CD4-positive, alpha-beta T cell treated with Interleukin-4 for 4 hours (primary cell): ENCODE results near the gene PRKG2.

ENCODE experiments used
- DNase-seq: peaks from one replicate; pipeline ENCODE4 v3.0.0-alpha.2; 2020

Gene PRKG2

DNA sequence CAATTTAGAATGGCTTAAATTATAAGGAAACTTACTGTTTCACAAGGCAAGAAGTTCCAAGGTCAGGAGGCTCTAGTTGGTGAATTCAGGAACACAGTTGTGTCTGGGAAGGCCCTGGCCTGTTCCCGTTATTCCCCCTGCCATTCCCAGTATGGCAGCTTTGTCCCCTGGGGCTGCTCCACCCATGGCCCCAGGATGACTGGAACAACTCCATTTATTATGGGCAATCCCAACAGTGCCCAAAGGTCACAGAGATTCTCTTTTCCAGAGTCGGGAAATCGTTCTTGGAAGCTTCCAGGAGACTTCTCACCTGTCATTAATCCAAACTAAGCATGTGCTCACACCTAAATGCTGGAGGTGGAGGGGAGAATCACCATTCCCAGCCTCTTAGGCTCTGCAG, 2.8 kb upstream of the PRKG2 start:
- no peak for DNase-seq

DNA sequence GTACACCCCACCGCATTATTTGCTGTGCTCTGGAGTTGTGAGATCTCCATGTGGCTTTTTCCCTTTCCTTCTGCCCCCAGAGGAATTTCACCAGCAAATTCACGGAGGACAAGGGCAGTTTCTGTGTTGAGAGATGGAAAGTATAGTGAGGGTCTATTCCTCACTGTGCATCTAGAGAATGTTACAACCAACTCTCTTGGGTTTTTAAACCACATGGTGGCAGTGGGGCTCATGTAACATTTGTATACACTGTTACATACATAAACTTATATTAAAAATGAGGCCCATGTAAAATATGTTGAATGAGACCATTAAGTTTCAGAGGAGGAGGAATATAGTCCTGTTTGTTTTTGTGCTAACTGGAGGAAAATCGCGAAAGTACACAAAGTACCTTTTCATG, 909 bp upstream of the PRKG2 start:
- DNase-seq: no peak

GRCh38 chr4:81214144-81214880, 710 bp downstream of the PRKG2 start:
- no peak for DNase-seq

GRCh38 chr4:81213671-81214070, 1.4 kb downstream of the PRKG2 start:
- DNase-seq: no peak

GRCh38 chr4:81211956-81212355, 3.1 kb downstream of the PRKG2 start:
- no peak for DNase-seq

DNA sequence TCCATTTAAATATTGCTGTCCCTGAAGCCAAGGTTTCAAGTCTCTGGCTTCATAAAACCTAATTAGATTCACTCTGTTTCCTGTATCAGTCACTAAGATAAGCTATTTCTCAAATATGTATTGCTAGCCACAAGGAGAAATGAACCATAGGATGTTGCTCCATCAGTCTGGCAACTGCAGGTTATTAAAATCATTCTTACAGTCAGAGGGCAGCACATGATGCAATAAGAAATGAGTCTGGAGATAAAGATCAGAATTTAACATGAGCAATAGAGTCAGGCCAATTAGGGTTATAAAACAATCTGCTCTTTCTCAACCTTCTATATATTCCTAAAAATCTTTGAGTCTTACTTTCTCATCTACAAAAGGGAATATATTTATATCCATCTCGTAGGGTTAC, 7.2 kb downstream of the PRKG2 start:
- DNase-seq: no peak

DNA sequence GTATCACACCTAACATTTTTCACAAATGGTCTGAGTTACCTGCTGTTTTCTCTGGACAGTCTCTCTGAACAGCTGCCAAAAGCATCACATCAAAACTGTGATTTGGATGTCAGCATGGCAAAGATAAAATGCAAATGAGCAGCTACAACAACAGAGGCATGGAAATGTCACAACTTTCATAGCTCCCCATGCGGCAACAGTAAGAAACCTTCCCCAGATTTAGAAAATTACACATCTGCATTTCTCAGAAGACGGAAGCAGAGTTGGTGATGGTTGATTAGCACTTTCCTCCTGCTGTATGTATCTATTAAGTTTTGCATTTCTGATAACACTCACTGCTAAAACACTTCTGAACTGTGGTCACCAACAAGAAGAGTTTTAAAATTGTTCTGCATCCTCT, 9.7 kb downstream of the PRKG2 start:
- DNase-seq: no peak

GRCh38 chr4:81204571-81204970, 10.5 kb downstream of the PRKG2 start:
- DNase-seq: no peak

DNA sequence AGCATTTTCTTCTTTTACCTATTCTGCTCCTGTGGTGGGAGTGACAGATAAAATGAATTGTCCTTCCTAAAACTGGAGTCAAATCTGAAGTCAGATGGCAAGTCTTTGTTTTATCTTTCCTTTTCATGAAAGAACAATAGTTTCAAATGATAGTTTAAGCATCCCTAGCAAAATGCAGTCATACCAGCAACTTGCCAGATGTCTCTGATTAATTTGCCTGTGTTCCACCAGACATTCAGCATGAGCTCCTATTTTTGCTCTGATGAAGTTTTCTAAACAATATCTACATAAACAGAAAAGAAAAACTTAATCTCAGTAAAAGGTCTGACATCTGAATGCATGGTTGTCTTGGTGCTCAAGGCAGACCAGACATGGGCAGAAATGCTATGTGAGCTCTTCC, 15.2 kb downstream of the PRKG2 start:
- DNase-seq: no peak

GRCh38 chr4:81198609-81199008, 16.4 kb downstream of the PRKG2 start:
- no peak for DNase-seq

GRCh38 chr4:81197864-81198524, 17.0 kb downstream of the PRKG2 start:
- no peak for DNase-seq

- DNase-seq: no peak
Measured at GRCh38 chr4:81196126-81196650, 18.8 kb downstream of the PRKG2 start.

- DNase-seq: no peak
Measured at GRCh38 chr4:81195475-81195874, 19.5 kb downstream of the PRKG2 start.

- DNase-seq: no peak
Measured at GRCh38 chr4:81194286-81194685, 20.7 kb downstream of the PRKG2 start.

GRCh38 chr4:81180916-81181315, 34.1 kb downstream of the PRKG2 start:
- no peak for DNase-seq

GRCh38 chr4:81179326-81179725, 35.7 kb downstream of the PRKG2 start:
- DNase-seq: no peak

DNA sequence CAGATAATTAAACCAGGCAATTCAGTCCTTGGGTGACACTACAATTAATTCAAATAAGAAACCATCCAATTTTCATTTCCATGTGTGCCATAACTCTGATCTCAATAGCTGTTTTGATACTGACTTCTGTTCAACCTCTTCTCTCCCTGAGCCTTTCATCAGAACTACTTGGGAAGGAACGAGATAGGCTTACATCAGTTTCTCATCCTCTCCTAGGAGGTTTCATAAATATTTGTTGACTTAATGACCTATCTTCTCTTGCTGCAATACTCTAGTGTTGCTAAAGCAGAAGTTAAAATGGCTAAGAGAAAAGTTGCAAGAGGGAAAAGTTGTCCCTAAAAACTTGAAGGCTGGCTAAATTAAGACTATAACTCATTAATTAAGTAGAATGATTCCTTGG, 41.8 kb downstream of the PRKG2 start:
- DNase-seq: no peak

DNA sequence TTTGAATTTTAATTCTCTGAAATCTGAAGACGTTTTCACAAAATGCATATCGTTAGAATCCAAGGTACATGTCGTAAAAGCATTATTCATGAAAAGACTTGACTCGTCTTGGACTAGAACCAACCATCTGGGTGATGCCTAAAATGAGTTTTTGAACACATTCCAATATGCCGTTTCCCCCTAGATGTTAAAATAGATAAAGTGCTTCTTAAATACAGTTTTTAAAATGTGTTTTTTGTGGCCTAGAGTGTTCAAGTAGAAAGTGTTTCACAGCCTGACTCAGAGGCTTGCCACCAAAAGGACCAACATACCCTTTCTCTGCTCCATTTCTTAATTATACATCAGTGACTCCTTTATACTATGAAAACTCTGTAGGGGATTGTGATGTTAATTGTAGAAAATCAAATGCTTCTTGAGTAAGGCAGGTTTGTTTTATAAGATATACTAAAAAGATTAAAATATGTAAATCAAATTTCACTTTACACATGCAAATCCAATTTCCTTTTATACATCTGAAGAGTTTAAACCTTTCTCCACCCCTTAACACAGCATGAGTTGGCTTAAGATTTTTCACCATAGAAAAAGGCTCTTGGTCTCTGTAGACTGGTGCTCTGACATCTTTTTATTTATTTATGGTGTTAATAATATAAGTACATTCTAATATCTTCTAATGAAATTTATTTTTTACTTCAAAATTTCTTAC, 48.4 kb downstream of the PRKG2 start:
- DNase-seq: no peak

- DNase-seq: no peak
Measured at GRCh38 chr4:81165861-81166430, 49.1 kb downstream of the PRKG2 start.

- no peak for DNase-seq
Measured at GRCh38 chr4:81164623-81165416, 50.2 kb downstream of the PRKG2 start.

DNA sequence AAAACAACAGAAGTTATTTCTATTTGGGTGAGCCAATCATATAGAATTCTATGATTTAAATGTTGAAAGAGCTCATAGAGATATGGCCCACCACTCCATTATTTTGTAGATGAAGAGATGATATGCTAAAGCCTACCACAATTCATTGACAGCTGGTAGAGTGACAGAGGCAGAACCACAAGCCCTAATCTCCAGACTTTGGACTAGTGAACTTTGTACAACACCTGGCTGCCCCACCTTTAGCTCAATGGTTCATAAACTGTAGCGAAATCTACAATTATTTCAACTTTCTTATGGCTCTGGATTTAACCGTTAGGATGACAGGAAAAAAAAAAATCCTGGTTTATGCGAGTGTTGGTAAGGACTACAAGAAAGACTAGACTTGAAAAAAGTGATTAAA, 50.9 kb downstream of the PRKG2 start:
- no peak for DNase-seq

- DNase-seq: no peak
Measured at GRCh38 chr4:81162752-81163458, 52.1 kb downstream of the PRKG2 start.
